HCT116 (cell line): ENCODE results near the gene CERT1. TPM values are rescaled to one million over a fixed set of nuclear protein-coding genes. Genes with fewer than 3 reads are reported as not detected.

ENCODE experiments used
- ATAC-seq: fragments of 200-7000 bp; cut with Tn5 transposase; 2 replicates; pipeline ENCODE4 v1.9.1; 2020; ENCODE audit warnings: mild to moderate bottlenecking, moderate library complexity
- BruUV-seq: library from RNA; stranded (reverse); fragments of 400-500 nt; replicated peaks from 2 replicates; lab custom pipeline; 2021; lab: Mats Ljungman, UMichigan
- CTCF ChIA-PET: fragments of 300-600 bp; sonication (Branson Sonifier 250); formaldehyde crosslinking; loops from one replicate; lab custom pipeline; 2021; ENCODE audit warnings: antibody characterized with exemption; lab: Charles Lee
- POLR2A ChIA-PET: fragments of 300-600, 350-600 bp; sonication (Branson Sonifier 250); formaldehyde crosslinking; loops from one replicate; lab custom pipeline; 2021; ENCODE audit warnings: antibody characterized with exemption; lab: Charles Lee
- RAD21 ChIA-PET, 2 experiments: fragments of 300-600 bp; sonication (Branson Sonifier 250); formaldehyde crosslinking; loops; one replicate each; lab custom pipeline; 2023; ENCODE audit warnings: low total read pairs in 2 of 2; ENCODE audit not compliant: uncharacterized antibody in 2 of 2, unreplicated experiment in 2 of 2, low non-redundant PET in 1 of 2; lab: Charles Lee
- DNase-seq: peaks from one replicate; pipeline ENCODE4 v3.0.0-alpha.2; 2010; ENCODE audit warnings: low read depth, low spot score
- H2AFZ ChIP-seq: fragments of 200-600 bp; shearing (Covaris generic), sonication (generic); 2 replicates; pipeline ENCODE4 v1.6.1; 2017; ENCODE audit warnings: low read depth, mixed run types, mixed read lengths, antibody characterized with exemption, low read length; ENCODE audit not compliant: poor library complexity, severe bottlenecking
- H3K27ac ChIP-seq: 2 replicates; pipeline ENCODE4 v1.5.1; 2012; ENCODE audit warnings: low read depth, low read length
- H3K27me3 ChIP-seq: fragments of 200-600 bp; sonication (generic); 2 replicates; pipeline ENCODE4 v1.6.1; 2016; ENCODE audit warnings: mixed run types, low read length, mixed read lengths; ENCODE audit not compliant: insufficient read depth
- H3K36me3 ChIP-seq, 2 experiments: fragments of 200-500 bp in 1 of 2; fragments of 200-600 bp in 1 of 2; sonication (Bioruptor generic) in 1 of 2; sonication (generic) in 1 of 2; 2 replicates each; pipeline versions ENCODE4 v1.5.1 to v1.6.1; 2014 to 2016; ENCODE audit warnings: low read length in 2 of 2, inconsistent platforms in 1 of 2, mixed read lengths in 1 of 2, mixed run types in 1 of 2; ENCODE audit not compliant: insufficient read depth in 2 of 2, control insufficient read depth in 1 of 2
- H3K4me1 ChIP-seq, 2 experiments: fragments of 200-600 bp in 1 of 2; sonication (generic) in 1 of 2; 2 replicates each; pipeline versions ENCODE4 v1.5.1 to v1.6.1; 2012 to 2017; ENCODE audit warnings: low read length in 2 of 2, inconsistent platforms in 1 of 2, mild to moderate bottlenecking in 1 of 2, mixed read lengths in 1 of 2, mixed run types in 1 of 2, moderate library complexity in 1 of 2; ENCODE audit not compliant: insufficient read depth in 2 of 2, control insufficient read depth in 1 of 2
- H3K4me2 ChIP-seq: fragments of 200-600 bp; sonication (generic); 2 replicates; pipeline ENCODE4 v1.6.1; 2017; ENCODE audit warnings: mixed run types, low read length, mixed read lengths
- H3K4me3 ChIP-seq, 2 experiments: fragments of 200-600 bp in 1 of 2; sonication (generic) in 1 of 2; replicated peaks in 1 of 2; 2 replicates each; pipeline ENCODE4 v1.5.1; 2011 to 2016; ENCODE audit warnings: low read length in 2 of 2, control low read depth in 1 of 2, low read depth in 1 of 2, mild to moderate bottlenecking in 1 of 2, mixed read lengths in 1 of 2, mixed run types in 1 of 2
- H3K79me2 ChIP-seq: fragments of 200-600 bp; sonication (generic); 2 replicates; pipeline ENCODE4 v1.6.1; 2017; ENCODE audit warnings: mild to moderate bottlenecking, mixed run types, low read length, moderate library complexity, mixed read lengths; ENCODE audit not compliant: insufficient read depth
- H3K9ac ChIP-seq: fragments of 200-600 bp; sonication (generic); 2 replicates; pipeline ENCODE4 v1.6.1; 2016; ENCODE audit warnings: low read length, mixed read lengths
- H3K9me2 ChIP-seq: fragments of 200-600 bp; sonication (generic), shearing (Covaris generic); 2 replicates; pipeline ENCODE4 v1.6.1; 2017; ENCODE audit warnings: mixed run types, mild to moderate bottlenecking, moderate library complexity; ENCODE audit not compliant: insufficient read depth
- H3K9me3 ChIP-seq, 2 experiments: fragments of 200-500 bp in 1 of 2; fragments of 200-600 bp in 1 of 2; sonication (Bioruptor generic) in 1 of 2; sonication (generic) in 1 of 2; 2 replicates each; pipeline ENCODE4 v1.6.1; 2014 to 2017; ENCODE audit warnings: low read length in 2 of 2, mixed read lengths in 2 of 2, inconsistent platforms in 1 of 2, low read depth in 1 of 2, mild to moderate bottlenecking in 1 of 2, mixed run types in 1 of 2, moderate library complexity in 1 of 2; ENCODE audit not compliant: control insufficient read depth in 1 of 2, insufficient read depth in 1 of 2
- H4K20me1 ChIP-seq: fragments of 200-600 bp; sonication (generic), shearing (Covaris generic); 2 replicates; pipeline ENCODE4 v1.6.1; 2017; ENCODE audit warnings: mixed run types, mild to moderate bottlenecking, moderate library complexity; ENCODE audit not compliant: insufficient read depth
- CBX3 ChIP-seq: IDR thresholded peaks from 2 replicates; pipeline ENCODE4 v1.6.1; 2012; ENCODE audit warnings: low read depth
- CTCF ChIP-seq, 3 experiments: fragments of 200-600 bp in 1 of 3; sonication (generic) in 1 of 3; IDR thresholded peaks in 2 of 3; conservative IDR thresholded peaks in 1 of 3; 2 replicates each; pipeline ENCODE4 v1.5.1; 2012 to 2017; ENCODE audit warnings: low read depth in 2 of 3, low read length in 2 of 3, antibody characterized with exemption in 1 of 3, borderline replicate concordance in 1 of 3, control low read depth in 1 of 3, mild to moderate bottlenecking in 1 of 3, mixed read lengths in 1 of 3, mixed run types in 1 of 3, moderate library complexity in 1 of 3; ENCODE audit not compliant: insufficient read depth in 1 of 3
- EGR1 ChIP-seq: IDR thresholded peaks from 2 replicates; pipeline ENCODE4 v1.6.1; 2012; ENCODE audit warnings: low read depth
- EZH2 ChIP-seq: fragments of 200-600 bp; sonication (generic); IDR thresholded peaks from 2 replicates; pipeline ENCODE4 v1.6.1; 2017; ENCODE audit warnings: antibody characterized with exemption, mixed run types
- EZH2phosphoT487 ChIP-seq: fragments of 200-600 bp; IDR thresholded peaks from 2 replicates; pipeline ENCODE4 v1.6.1; 2018; ENCODE audit warnings: antibody characterized with exemption, borderline replicate concordance
- FOSL1 ChIP-seq: IDR thresholded peaks from 2 replicates; pipeline ENCODE4 v1.6.1; 2012; ENCODE audit warnings: low read depth
- JUND ChIP-seq: IDR thresholded peaks from 2 replicates; pipeline ENCODE4 v1.6.1; 2012
- MAX ChIP-seq: IDR thresholded peaks from 2 replicates; pipeline ENCODE4 v1.6.1; 2012
- RAD21 ChIP-seq: IDR thresholded peaks from 2 replicates; pipeline ENCODE4 v1.6.1; 2012; ENCODE audit warnings: low read depth, mild to moderate bottlenecking
- SP1 ChIP-seq: IDR thresholded peaks from 2 replicates; pipeline ENCODE4 v1.6.1; 2012; ENCODE audit warnings: low read depth
- SRF ChIP-seq: IDR thresholded peaks from 2 replicates; pipeline ENCODE4 v1.6.1; 2012; ENCODE audit warnings: low read depth
- TCF7L2 ChIP-seq: IDR thresholded peaks from 2 replicates; pipeline ENCODE4 v1.7.0; 2011; ENCODE audit warnings: borderline replicate concordance, inconsistent platforms; ENCODE audit not compliant: insufficient read depth, insufficient read length; ENCODE audit errors: extremely low read depth
- ZNF274 ChIP-seq: fragments of 200-500 bp; sonication (Bioruptor generic); IDR thresholded peaks from 2 replicates; pipeline ENCODE4 v1.6.1; 2014; ENCODE audit warnings: mild to moderate bottlenecking, low read depth, low read length, inconsistent platforms
- intact Hi-C: fragments of 100-400 bp; cut with micrococcal nuclease; formaldehyde crosslinking; loops from 2 replicates; pipeline ENCODE4 v1.10.0; 2022
- total RNA-seq: library from RNA; stranded (reverse); gene quantifications from one replicate; pipeline ENCODE4 v1.2.1, GENCODE V29; 2021; ENCODE audit not compliant: unreplicated experiment

CERT1 gene
- total RNA-seq, 1 experiment from 2014 or later, result 22.8 TPM

- H3K79me2 ChIP-seq, result peaks cover 18% of the 10 kb centered on the region
- no peaks in the 10 kb centered on the region for H3K27me3 ChIP-seq
- no peaks in the 10 kb centered on the region for H3K9me2 ChIP-seq
- RAD21 ChIA-PET, result no interaction called here
- intact Hi-C loops, result no loop called here
- H3K4me2 ChIP-seq, result no peak overlapping the region
- no peak for DNase-seq
- POLR2A ChIA-PET, result no interaction called here
- no peak for ATAC-seq
- H4K20me1 ChIP-seq, result no peaks in the 10 kb centered on the region
- CTCF ChIA-PET, result no interaction called here
- H3K36me3 ChIP-seq, result no peaks in the 10 kb centered on the region
- TF ChIP-seq MAX (no peak), ZNF274 (no peak), SP1 (no peak), TCF7L2 (no peak), RAD21 (no peak), SRF (no peak), EZH2 (no peak), CBX3 (no peak), EZH2phosphoT487 (no peak), FOSL1 (no peak), EGR1 (no peak), JUND (no peak), CTCF (IDR thresholded peaks at IDR 0.05 in 2 of 3, conservative IDR thresholded peaks at IDR 0.05 in 1 of 3; ENCODE audit: borderline replicate concordance in 1 of 3, insufficient read depth in 1 of 3, low read depth in 2 of 3, low read length in 2 of 3) (no peak)
- TF ChIP-seq, all 23 proteins: peak for 0
- peaks cover 4% of the 10 kb centered on the region in 2 experiments; a peak in 3 of 4 replicates for H3K9me3 ChIP-seq
- H2AFZ ChIP-seq, result no peak overlapping the region
- no peak overlapping the region for H3K9ac ChIP-seq
- no peaks in the 10 kb centered on the region for H3K4me1 ChIP-seq
- H3K4me3 ChIP-seq, result no peak overlapping the region
- no TSS peak for BruUV-seq
- no peak overlapping the region for H3K27ac ChIP-seq
These were observed 30.4 kb downstream of the CERT1 start for GRCh38 chr5:75481024-75481423.
